ENCODE results near the gene RPP30. TPM values are rescaled to one million over a fixed set of nuclear protein-coding genes. Genes with fewer than 3 reads are reported as not detected.

RPP30 gene
- total RNA-seq, 1 donor from 2014 or later = 24.7 TPM

DNA sequence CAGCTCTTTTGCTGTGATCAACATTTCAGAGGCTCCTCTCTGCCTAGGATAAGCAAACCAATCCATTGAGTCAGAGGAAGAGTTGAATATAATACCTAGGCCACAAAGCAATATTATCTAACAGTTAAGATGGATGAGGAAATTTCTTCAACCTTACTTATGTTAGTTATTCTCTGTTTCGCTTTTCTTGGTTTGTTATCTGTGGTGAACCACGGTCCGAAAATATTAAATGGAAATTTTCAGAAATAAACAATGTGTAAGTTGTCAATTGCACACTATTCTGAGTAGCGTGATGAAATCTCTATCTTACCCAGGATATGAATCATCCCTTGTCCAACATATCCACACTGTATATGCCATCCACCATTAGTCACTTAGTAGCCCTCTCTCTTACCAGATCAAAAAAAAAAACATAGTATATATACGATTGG is 12.4 kb upstream of the RPP30 start:
- H3K27me3 Mint-ChIP-seq (ENCODE audit: low read depth) = peaks cover 13% of the 10 kb centered on the region
- DNase-seq (ENCODE audit: low spot score) = no peak
- TF ChIP-seq, protein P1, sequence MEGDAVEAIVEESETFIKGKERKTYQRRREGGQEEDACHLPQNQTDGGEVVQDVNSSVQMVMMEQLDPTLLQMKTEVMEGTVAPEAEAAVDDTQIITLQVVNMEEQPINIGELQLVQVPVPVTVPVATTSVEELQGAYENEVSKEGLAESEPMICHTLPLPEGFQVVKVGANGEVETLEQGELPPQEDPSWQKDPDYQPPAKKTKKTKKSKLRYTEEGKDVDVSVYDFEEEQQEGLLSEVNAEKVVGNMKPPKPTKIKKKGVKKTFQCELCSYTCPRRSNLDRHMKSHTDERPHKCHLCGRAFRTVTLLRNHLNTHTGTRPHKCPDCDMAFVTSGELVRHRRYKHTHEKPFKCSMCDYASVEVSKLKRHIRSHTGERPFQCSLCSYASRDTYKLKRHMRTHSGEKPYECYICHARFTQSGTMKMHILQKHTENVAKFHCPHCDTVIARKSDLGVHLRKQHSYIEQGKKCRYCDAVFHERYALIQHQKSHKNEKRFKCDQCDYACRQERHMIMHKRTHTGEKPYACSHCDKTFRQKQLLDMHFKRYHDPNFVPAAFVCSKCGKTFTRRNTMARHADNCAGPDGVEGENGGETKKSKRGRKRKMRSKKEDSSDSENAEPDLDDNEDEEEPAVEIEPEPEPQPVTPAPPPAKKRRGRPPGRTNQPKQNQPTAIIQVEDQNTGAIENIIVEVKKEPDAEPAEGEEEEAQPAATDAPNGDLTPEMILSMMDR (IDR thresholded peaks at IDR 0.05) = no peak

DNA sequence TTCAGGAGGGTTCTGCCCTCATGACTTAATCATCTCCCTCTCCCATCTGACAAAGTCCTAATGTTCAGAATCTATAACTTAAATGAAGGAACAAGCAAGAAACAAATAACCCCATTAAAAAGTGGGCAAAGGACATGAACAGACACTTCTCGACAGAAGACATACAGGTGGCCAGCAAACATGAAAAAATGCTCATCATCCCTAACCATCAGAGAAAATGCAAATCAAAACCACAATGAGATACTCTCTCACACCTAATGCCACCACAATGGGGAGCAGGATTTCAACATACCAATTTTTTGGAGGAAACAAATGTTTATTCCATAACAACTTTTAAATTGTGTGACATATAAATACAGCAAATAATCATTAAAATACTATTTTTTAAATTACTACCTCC is 11.0 kb upstream of the RPP30 start:
- Mint-ChIP-seq H3K4me1 (ENCODE audit: low read depth) (peaks cover 20% of the 10 kb centered on the region), H3K36me3 (ENCODE audit: low read depth) (no peaks in the 10 kb centered on the region), H3K27ac (ENCODE audit: unreplicated experiment) (no peak overlapping the region), H3K9me3 (ENCODE audit: low read depth) (no peaks in the 10 kb centered on the region), H3K27me3 (ENCODE audit: low read depth) (peaks cover 15% of the 10 kb centered on the region), H3K4me3 (ENCODE audit: unreplicated experiment) (no peak overlapping the region)
- no peak for DNase-seq (ENCODE audit: low spot score)
- TF ChIP-seq, protein P1 (IDR thresholded peaks at IDR 0.05) = no peak

More for the DNA sequence above, 12.4 kb upstream of the RPP30 start:
- peaks cover 20% of the 10 kb centered on the region for H3K4me1 Mint-ChIP-seq (ENCODE audit: low read depth)
- peak overlapping the region; percentile 46 for H3K27ac Mint-ChIP-seq (ENCODE audit: unreplicated experiment)
- no peaks in the 10 kb centered on the region for H3K9me3 Mint-ChIP-seq (ENCODE audit: low read depth)
- peak overlapping the region; percentile 71 for H3K4me3 Mint-ChIP-seq (ENCODE audit: unreplicated experiment)
- H3K36me3 Mint-ChIP-seq (ENCODE audit: low read depth) = no peaks in the 10 kb centered on the region

GRCh38 chr10:90862908-90863514 is 8.8 kb upstream of the RPP30 start:
- Mint-ChIP-seq H3K4me1 (ENCODE audit: low read depth) (peaks cover 17% of the 10 kb centered on the region), H3K9me3 (ENCODE audit: low read depth) (no peaks in the 10 kb centered on the region), H3K4me3 (ENCODE audit: unreplicated experiment) (no peak overlapping the region), H3K27me3 (ENCODE audit: low read depth) (peaks cover 23% of the 10 kb centered on the region), H3K27ac (ENCODE audit: unreplicated experiment) (no peak overlapping the region), H3K36me3 (ENCODE audit: low read depth) (no peaks in the 10 kb centered on the region)
- TF ChIP-seq, protein P1 (IDR thresholded peaks at IDR 0.05) = peak; percentile 95
- no peak for DNase-seq (ENCODE audit: low spot score)

DNA sequence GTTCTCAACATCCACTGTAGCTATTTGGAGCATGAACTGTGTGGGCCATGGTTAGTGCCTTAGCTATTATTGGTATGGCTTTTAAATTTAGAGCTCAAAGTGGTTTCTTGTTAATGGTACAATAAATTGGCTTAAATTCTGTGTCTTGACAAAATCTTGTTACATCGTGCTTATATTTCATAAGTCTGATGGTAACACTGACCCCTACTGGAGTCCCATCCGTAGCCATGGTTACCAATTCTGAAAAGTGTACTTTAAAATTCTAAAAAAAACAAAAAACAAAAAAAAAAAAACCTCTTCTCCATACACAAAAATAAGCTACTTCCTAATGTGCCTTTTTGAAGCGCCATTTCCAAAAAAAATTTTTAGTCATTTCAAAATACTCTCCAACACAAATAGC is 6.4 kb upstream of the RPP30 start:
- no peaks in the 10 kb centered on the region for H3K4me1 Mint-ChIP-seq (ENCODE audit: low read depth)
- TF ChIP-seq, protein P1 (IDR thresholded peaks at IDR 0.05) = peak; percentile 76
- peaks cover 41% of the 10 kb centered on the region for H3K27me3 Mint-ChIP-seq (ENCODE audit: low read depth)
- DNase-seq (ENCODE audit: low spot score) = no peak
- no peak overlapping the region for H3K4me3 Mint-ChIP-seq (ENCODE audit: unreplicated experiment)
- peaks cover 10% of the 10 kb centered on the region for H3K9me3 Mint-ChIP-seq (ENCODE audit: low read depth)
- H3K27ac Mint-ChIP-seq (ENCODE audit: unreplicated experiment) = no peak overlapping the region
- H3K36me3 Mint-ChIP-seq (ENCODE audit: low read depth) = peaks cover 4% of the 10 kb centered on the region

- TF ChIP-seq, protein P1 (IDR thresholded peaks at IDR 0.05) = no peak
- no peak for DNase-seq (ENCODE audit: low spot score)
- no peak overlapping the region for H3K27ac Mint-ChIP-seq (ENCODE audit: unreplicated experiment)
- peaks cover 45% of the 10 kb centered on the region for H3K27me3 Mint-ChIP-seq (ENCODE audit: low read depth)
- H3K4me3 Mint-ChIP-seq (ENCODE audit: unreplicated experiment) = no peak overlapping the region
- H3K36me3 Mint-ChIP-seq (ENCODE audit: low read depth) = peaks cover 4% of the 10 kb centered on the region
- H3K9me3 Mint-ChIP-seq (ENCODE audit: low read depth) = peaks cover 13% of the 10 kb centered on the region
- H3K4me1 Mint-ChIP-seq (ENCODE audit: low read depth) = peaks cover 4% of the 10 kb centered on the region
Observed at GRCh38 chr10:90866050-90866598, 5.7 kb upstream of the RPP30 start.
